OCI-LY1 (cell line): ENCODE results near the gene JCAD.

Experiments
- H2AFZ ChIP-seq: fragments of 200-600 bp; sonication (generic), shearing (Covaris generic); 2 replicates; pipeline ENCODE4 v1.6.0; 2014; ENCODE audit warnings: antibody characterized with exemption, mild to moderate bottlenecking, low read length
- H3F3A ChIP-seq: fragments of 200-600 bp; sonication (generic), shearing (Covaris generic); 2 replicates; pipeline ENCODE4 v1.6.0; 2014; ENCODE audit warnings: mild to moderate bottlenecking, antibody characterized with exemption, low read length, moderate library complexity; ENCODE audit not compliant: insufficient read depth
- H3K27ac ChIP-seq: fragments of 200-600 bp; sonication (generic); 2 replicates; pipeline ENCODE4 v1.5.1; 2014; ENCODE audit warnings: low read length, mixed run types, mild to moderate bottlenecking, low read depth; ENCODE audit not compliant: poor library complexity, severe bottlenecking
- H3K27me3 ChIP-seq: fragments of 200-600 bp; sonication (generic); 2 replicates; pipeline ENCODE4 v1.6.0; 2014; ENCODE audit warnings: antibody characterized with exemption, mild to moderate bottlenecking, low read length, moderate library complexity; ENCODE audit not compliant: insufficient read depth
- H3K36me3 ChIP-seq: fragments of 200-600 bp; sonication (generic); 2 replicates; pipeline ENCODE4 v1.6.1; 2014; ENCODE audit warnings: mild to moderate bottlenecking, antibody characterized with exemption, low read length, moderate library complexity, mixed read lengths; ENCODE audit not compliant: insufficient read depth
- H3K4me1 ChIP-seq: fragments of 200-600 bp; sonication (generic); 2 replicates; pipeline ENCODE4 v1.5.1; 2014; ENCODE audit warnings: mild to moderate bottlenecking, low read length, moderate library complexity; ENCODE audit not compliant: insufficient read depth, severe bottlenecking
- H3K4me2 ChIP-seq: fragments of 200-600 bp; sonication (generic), shearing (Covaris generic); 2 replicates; pipeline ENCODE4 v1.6.1; 2014; ENCODE audit warnings: low read length
- H3K4me3 ChIP-seq: fragments of 200-600 bp; sonication (generic); 2 replicates; pipeline ENCODE4 v1.5.1; 2014; ENCODE audit warnings: low read length, low read depth, mild to moderate bottlenecking, mixed read lengths; ENCODE audit not compliant: poor library complexity, severe bottlenecking
- H3K79me2 ChIP-seq: fragments of 200-600 bp; shearing (Covaris generic); 2 replicates; pipeline ENCODE4 v1.6.1; 2016; ENCODE audit warnings: mixed run types, low read length, mixed read lengths; ENCODE audit not compliant: insufficient read depth
- H3K9ac ChIP-seq: fragments of 200-600 bp; sonication (generic), shearing (Covaris generic); 2 replicates; pipeline ENCODE4 v1.6.1; 2014; ENCODE audit warnings: mild to moderate bottlenecking, low read length, mixed read lengths
- H3K9me2 ChIP-seq: fragments of 200-600 bp; sonication (generic), shearing (Covaris generic); 2 replicates; pipeline ENCODE4 v1.6.1; 2014; ENCODE audit warnings: low read depth, mild to moderate bottlenecking, low read length, mixed read lengths
- H3K9me3 ChIP-seq: fragments of 200-600 bp; shearing (Covaris generic); 2 replicates; pipeline ENCODE4 v1.6.1; 2014; ENCODE audit warnings: low read length, mixed read lengths
- H4K20me1 ChIP-seq: fragments of 200-600 bp; sonication (generic), shearing (Covaris generic); 2 replicates; pipeline ENCODE4 v1.6.0; 2016; ENCODE audit warnings: mild to moderate bottlenecking, low read length; ENCODE audit not compliant: insufficient read depth
- CTCF ChIP-seq: fragments of 200-600 bp; sonication (generic), shearing (Covaris generic); IDR thresholded peaks from 2 replicates; pipeline ENCODE4 v1.5.1; 2017; ENCODE audit warnings: mild to moderate bottlenecking, antibody characterized with exemption, low read length, moderate library complexity, mixed read lengths
- EZH2 ChIP-seq: fragments of 200-600 bp; sonication (generic), shearing (Covaris generic); IDR thresholded peaks from 2 replicates; pipeline ENCODE4 v1.8.0; 2017; ENCODE audit warnings: borderline replicate concordance, mixed run types, mild to moderate bottlenecking, antibody characterized with exemption, low read length, moderate library complexity, mixed read lengths

The JCAD gene

GRCh38 chr10:30050411-30050810 lies 9.0 kb downstream of the JCAD start:
- Histone ChIP-seq H4K20me1 (no peaks in the 10 kb centered on the region), H3F3A (no peaks in the 10 kb centered on the region), H3K4me3 (no peak overlapping the region), H3K4me1 (no peaks in the 10 kb centered on the region), H2AFZ (no peak overlapping the region), H3K27me3 (0 out of 2 replicates have a peak, but pooled peaks cover 3% of the 10 kb centered on the region), H3K36me3 (no peaks in the 10 kb centered on the region), H3K9me2 (no peaks in the 10 kb centered on the region), H3K79me2 (no peaks in the 10 kb centered on the region), H3K4me2 (no peak overlapping the region), H3K9me3 (no peaks in the 10 kb centered on the region), H3K9ac (no peak overlapping the region), H3K27ac (no peak overlapping the region)
- TF ChIP-seq EZH2 (no peak), CTCF (no peak)

GRCh38 chr10:30048768-30049517 lies 10.4 kb downstream of the JCAD start:
- H3K9me3 ChIP-seq: no peaks in the 10 kb centered on the region
- H3K27me3 ChIP-seq: peaks cover 3% of the 10 kb centered on the region; the same call in 1 of the 2 replicates
- no peak overlapping the region for H3K4me3 ChIP-seq
- TF ChIP-seq CTCF: no peak
- TF ChIP-seq EZH2: no peak
- no peak overlapping the region for H2AFZ ChIP-seq
- H3K27ac ChIP-seq: no peak overlapping the region
- H3K4me2 ChIP-seq: no peak overlapping the region
- H3K4me1 ChIP-seq: no peaks in the 10 kb centered on the region
- no peaks in the 10 kb centered on the region for H3F3A ChIP-seq
- H3K9ac ChIP-seq: no peak overlapping the region
- H4K20me1 ChIP-seq: no peaks in the 10 kb centered on the region
- no peaks in the 10 kb centered on the region for H3K79me2 ChIP-seq
- no peaks in the 10 kb centered on the region for H3K9me2 ChIP-seq
- H3K36me3 ChIP-seq: no peaks in the 10 kb centered on the region

GRCh38 chr10:30047924-30048531 lies 11.4 kb downstream of the JCAD start:
- no peaks in the 10 kb centered on the region for H3K9me2 ChIP-seq
- no peaks in the 10 kb centered on the region for H3K9me3 ChIP-seq
- H3K27ac ChIP-seq: no peak overlapping the region
- no peaks in the 10 kb centered on the region for H3K4me1 ChIP-seq
- H3F3A ChIP-seq: no peaks in the 10 kb centered on the region
- no peaks in the 10 kb centered on the region for H4K20me1 ChIP-seq
- no peaks in the 10 kb centered on the region for H3K79me2 ChIP-seq
- H2AFZ ChIP-seq: no peak overlapping the region
- H3K27me3 ChIP-seq: peaks cover 3% of the 10 kb centered on the region; the same call in 1 of the 2 replicates
- H3K4me3 ChIP-seq: no peak overlapping the region
- H3K36me3 ChIP-seq: no peaks in the 10 kb centered on the region
- no peak overlapping the region for H3K9ac ChIP-seq
- no peak overlapping the region for H3K4me2 ChIP-seq
- TF ChIP-seq CTCF (no peak), EZH2 (no peak)
